ENCODE results near the gene LATS2.

Gene LATS2

DNA sequence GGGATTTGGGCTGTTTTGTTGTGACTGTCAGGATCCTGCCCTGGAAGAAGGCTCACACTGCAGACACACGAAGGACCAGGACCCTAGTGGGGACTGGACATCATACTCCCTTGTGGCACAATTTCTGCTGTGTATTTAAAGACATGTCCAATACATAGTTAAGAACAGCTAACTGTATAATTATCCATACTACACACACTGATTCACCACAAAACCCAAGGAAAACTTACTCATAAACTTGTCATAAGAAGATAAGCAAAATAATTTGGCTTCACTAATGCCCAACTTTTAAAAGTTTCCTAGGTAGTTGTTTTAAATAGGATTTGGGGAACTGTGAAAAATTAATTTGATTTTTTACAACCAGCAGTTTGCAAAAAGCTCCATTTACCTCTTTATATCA, 46.1 kb downstream of the LATS2 start:
- DNase-seq (ENCODE audit: low read depth): no peak

DNA sequence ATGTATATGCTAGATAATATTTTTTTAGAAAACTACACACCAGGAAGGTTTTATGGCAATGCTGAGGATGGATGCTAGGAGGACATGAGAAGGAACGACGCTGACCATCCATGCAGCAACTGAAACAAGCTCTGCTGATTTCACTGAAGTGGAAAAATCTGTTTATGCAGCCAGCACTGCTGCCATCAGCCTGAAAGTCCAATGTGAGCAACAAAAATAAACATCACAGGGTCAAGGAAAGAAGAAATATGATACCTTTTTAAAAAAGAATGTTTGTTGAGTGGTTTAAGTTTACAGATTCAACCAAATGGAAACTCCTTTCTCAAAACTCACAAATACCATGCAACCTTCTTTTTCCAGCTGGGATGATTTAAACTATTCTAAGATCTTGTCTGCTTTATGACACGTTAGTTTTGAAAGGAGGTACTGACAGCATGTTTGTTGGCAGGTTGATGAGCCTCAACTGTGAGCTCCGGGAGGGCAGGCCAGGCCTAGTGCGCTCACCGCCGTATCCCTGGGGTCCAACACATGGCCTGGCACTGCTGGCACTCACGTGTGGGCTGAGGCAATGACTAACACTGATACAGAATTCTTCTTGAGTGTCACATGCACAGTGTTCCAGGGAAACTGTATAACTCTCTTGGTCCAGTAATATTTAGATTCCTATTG, 46.8 kb downstream of the LATS2 start:
- no peak for DNase-seq (ENCODE audit: low read depth)

DNA sequence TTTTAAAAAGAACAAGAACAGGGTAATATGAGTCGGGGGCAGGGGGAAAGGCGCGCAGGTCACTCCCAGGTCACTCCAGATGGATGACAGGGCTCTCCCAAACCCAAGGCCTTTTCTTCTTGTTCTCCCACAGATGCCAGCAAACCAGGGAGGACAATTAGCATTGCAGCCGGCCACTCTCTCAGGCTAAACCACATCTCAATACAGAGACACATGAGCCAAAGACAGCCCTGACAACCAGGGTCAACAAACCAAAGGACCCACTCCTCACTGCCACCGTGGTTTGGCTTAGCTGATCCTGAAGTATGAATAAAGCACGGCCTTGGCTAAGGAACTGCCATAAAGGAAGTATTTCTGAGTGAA, 47.3 kb downstream of the LATS2 start:
- no peak for DNase-seq (ENCODE audit: low read depth)

DNA sequence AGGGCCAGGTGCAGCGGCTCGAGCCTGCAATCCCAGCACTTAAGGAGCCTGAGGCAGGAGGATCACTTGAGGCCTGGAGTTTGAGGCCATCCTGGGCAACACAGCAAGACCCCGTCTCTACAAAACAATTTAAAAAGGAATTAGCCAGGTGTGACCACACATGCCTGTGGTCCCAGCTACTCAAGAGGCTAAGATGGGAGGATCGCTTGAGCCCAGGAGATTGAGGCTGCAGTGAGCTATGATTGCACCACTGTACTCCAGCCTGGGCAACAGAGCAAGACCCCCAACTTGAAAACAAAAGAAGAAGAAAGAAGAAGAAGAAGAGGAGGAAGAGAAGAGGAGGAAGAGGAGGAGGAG, 47.7 kb downstream of the LATS2 start:
- DNase-seq (ENCODE audit: low read depth): no peak

DNA sequence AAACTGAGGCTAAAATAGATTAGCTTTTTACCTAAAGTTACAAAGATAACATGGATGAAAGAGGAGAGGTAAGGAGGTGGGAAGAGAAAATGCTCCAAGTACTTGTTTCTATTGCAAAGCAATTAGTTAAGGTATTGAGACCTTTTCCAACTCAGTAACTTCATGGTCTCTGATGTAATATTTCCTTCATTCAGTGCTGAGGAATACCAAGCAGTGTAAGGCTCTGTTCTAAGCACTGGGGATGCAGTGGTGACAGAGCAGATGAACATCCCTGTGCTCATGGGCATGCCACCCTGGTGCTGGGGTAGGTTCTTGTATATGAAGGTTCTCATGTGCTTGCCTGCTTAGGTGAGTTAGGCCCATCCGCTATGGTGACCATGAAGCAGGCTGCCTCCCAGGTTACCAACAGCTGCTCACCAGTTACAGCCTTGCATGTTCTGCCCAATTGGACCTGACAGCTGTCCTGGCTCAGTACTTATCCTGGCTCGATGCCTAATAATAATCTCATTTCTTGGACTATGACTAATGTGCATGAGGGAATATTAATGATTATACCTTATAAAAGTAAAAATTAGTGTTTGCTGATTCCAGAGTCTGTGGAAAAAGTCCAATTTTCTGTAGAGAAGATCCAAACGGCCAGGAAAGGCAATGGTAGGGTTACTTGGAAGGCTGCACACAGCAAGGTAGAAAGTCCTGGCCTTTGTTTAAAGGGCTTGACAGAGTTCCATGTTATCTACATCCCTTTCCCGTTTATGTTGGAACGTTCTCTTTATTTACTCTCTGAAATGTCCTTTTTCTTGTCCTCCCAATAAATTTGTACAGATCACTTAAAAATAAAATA, 48.3 kb downstream of the LATS2 start:
- no peak for DNase-seq (ENCODE audit: low read depth)

DNA sequence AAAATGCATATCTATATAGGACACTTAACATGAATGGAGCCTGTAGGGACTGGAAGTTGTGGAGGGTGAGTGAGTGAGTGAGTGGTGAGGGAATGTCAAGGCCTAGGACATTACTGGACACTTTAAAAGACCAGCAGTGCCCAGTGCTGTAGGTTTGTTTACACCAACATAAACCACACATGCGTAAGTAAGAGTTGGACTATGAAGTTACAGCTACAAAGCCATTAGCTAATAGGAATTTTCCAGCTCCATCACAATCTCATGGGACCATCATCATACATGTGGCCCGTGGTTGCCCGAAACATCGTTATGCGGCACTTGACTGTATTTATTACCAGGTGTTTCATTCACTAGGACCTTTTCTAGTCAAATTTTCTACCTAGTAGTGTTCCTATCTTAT, 49.2 kb downstream of the LATS2 start:
- no peak for DNase-seq (ENCODE audit: low read depth)

DNA sequence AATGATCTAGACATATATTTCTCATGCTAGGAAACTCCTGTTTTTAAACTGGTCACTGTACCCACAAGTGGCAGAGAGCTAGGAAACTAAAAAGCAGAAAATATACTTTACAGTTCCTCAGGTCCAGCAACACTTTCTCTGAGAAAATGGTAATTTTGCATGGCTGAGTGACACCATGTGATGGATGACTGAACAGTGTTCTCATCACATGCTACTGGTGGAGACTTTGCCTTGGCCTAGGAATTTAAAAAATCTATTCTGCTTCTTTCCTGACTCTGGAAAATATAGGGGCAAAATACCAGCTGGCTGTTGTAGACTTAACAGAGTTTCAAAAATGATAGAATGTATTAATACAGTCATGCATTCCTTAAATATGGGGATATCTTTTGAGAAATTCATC, 50.0 kb downstream of the LATS2 start:
- DNase-seq (ENCODE audit: low read depth): no peak

DNA sequence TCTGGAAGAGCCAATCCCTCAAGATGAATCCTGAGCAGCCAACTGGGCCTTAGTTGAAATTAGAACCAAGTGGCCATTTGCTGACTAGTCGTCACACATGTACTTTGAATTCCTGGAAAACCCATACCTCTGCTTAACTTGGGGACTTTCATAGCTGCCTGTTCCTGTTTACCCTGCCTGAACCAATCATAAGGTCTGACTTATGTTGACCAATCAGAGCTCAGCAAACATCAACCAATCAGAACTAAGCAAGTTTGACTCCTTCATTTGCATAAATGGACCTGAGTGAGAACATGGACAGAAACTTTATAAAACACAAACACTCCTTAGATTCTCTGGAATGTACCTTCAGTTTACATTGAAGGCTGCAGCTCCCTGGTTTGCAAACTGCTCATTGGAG, 50.8 kb downstream of the LATS2 start:
- DNase-seq (ENCODE audit: low read depth): no peak

DNA sequence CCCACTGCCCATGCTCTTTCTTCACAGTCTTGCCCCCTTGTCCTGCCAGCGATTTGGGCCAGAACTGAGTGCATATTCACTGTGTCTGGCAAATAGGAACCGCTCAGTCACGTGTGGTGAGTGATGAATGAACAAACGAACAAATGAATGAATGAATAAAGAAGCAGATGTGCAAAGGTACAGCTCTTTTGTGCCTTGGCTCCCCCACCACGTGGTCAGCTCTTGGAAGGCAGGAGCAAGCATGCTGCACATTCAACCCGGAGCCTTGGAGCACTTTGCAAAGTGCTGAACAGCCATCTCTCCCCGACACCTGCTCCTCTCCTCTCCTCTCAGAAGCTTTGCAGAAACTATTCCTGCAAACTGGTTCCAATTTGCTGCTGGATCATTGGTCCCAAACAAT, 52.4 kb downstream of the LATS2 start:
- no peak for DNase-seq (ENCODE audit: low read depth)

DNA sequence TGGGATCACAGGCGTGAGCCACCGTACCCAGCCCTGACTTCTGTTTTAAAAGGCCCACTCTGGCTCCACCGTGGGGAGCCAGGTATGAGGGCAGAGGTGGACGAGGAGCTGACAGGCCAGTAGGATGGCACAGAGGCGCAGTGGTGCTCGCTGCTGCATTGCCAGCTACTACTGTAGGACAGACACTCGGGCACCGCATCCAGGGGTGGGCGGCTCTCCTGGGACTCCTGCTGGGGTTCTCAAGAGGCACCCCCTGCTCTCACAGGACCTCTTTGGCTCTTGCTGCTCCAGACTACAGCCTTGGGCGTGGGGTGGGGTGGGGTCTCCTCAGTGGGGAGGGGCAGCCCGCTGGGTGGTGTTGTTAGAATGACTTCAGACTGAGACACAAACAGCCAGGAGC, 53.4 kb downstream of the LATS2 start:
- no peak for DNase-seq (ENCODE audit: low read depth)

DNA sequence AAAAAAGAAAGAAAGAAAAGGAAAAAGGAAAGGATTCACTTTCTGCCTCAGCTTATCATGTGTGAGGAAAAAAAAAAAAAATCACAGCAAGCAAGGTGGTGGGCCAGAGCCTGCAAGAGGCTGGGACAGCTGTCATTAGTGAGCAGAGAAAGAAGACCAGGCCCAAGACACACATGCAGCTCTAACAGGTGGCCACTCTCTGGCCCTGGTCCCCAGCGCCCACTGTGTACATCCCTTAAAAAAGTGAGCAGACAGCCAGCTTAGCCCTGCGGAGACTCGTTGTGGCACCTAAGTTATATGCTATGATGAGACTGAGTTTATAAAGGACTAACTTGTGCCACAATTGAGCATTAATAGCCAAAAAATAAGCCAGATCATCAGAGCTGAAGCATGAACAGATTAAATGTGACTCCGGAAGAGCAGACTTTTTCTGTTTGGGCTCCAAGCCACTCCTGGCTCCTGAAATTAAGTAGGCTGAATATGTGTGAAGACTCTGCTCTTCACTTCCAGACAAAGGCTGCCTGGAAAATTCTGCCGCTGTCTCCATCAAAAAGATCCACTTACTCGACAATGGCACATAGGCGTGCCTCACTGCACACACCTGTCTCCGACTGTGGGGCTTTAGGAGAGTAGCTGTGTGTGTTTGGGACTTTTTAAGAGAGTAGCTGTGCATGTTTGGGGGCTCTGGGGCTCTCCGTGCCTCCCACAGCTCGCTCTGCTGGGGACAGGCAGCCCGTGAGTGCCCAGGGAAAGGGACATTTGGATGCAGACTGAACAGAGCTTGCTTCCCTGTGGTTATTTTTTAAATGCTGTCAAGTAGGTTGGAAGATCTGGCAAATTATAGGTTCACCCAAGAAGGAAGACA, 55.0 kb downstream of the LATS2 start:
- DNase-seq (ENCODE audit: low read depth): no peak

DNA sequence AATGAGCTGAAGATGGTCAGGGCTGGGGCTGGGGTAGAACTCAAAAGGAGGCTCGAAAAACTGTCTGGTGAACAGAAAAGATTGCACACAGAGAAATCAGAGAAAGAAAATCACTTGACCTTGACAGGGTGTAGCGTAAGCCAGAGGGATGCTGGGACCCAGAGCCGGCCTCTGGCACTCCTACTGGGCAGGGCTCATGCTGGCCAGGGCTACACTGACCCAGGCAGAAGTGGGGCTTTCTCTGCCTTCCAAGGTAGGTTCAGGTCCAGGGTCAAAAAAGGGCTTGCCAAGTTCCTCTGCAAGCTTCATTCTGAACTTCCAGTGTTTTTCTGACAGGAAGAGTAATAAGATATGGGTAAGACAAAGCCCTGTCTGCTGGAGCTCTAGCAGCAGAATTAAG, 56.2 kb downstream of the LATS2 start:
- DNase-seq (ENCODE audit: low read depth): no peak

DNA sequence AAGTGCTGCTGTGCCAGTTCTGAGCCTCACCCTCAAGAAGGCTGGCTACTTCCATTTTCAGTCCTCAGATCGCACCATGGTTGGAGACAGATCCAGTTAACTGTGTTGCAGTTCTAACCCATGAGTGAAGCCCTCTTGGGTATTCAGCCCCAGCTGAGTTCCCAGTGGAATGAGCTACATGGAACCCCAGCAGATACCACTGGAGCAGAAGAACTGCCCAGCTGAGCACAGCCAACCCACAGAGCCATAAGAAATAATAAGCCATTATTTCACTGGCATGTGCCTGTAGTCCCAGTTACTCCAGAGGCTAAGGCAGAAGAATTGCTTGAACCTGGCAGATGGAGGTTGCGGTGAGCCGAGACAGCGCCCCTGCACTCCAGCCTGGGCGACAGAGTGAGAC, 59.9 kb downstream of the LATS2 start:
- no peak for DNase-seq (ENCODE audit: low read depth)

DNA sequence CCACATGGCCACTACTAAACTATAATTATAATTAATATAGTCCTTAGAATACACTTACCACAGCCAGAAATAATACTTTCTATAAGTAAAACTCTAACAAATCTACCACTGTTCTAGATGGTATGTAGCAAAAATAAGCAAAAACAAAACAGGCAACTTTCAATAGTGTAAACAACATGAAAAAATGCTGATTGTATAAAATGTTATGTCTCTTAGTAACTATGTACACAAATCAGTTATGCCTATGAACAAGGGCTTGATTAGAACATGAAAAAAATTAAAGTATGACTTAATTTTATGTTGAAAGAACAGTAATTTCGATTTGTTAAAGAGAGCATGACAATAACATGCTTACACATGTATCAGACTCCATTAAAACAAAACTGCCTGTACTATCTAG, 60.7 kb downstream of the LATS2 start:
- DNase-seq (ENCODE audit: low read depth): no peak

DNA sequence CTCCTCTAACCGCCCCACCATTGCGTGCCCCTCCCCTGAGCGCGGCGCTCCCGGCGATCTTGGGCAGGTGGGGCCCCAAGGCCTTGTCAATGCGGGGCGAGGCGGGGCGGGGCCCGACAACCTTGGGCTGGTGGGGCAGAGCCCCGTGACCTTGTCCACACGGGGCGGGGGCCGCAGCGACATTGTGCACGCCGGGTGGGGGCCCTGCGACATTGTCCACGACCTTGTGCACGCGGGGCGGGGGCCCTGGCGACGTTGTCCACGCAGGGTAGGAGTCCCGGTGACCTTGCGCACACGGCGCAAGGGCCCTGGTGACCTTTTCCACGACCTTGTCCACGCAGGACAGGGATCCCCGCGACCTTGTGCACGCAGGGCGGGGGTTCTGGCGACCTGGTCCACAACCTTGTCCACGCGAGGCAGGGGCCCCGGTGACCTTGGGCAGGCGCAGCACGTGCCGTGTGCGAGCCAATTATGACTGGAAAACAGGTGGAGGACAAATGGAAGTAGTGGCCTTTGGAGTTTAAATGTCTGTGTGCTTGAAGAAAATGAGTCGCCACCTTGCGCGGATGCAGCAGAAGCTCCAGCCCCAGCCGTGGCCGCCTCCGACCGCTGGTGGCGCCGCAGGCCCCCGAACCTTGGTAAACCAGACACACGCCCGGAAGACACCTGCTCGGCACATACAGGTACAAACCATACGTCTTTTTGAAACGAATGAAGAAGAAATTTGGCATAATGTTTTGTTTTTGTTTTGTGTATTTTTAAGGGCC, 62.6 kb downstream of the LATS2 start:
- DNase-seq (ENCODE audit: low read depth): no peak

DNA sequence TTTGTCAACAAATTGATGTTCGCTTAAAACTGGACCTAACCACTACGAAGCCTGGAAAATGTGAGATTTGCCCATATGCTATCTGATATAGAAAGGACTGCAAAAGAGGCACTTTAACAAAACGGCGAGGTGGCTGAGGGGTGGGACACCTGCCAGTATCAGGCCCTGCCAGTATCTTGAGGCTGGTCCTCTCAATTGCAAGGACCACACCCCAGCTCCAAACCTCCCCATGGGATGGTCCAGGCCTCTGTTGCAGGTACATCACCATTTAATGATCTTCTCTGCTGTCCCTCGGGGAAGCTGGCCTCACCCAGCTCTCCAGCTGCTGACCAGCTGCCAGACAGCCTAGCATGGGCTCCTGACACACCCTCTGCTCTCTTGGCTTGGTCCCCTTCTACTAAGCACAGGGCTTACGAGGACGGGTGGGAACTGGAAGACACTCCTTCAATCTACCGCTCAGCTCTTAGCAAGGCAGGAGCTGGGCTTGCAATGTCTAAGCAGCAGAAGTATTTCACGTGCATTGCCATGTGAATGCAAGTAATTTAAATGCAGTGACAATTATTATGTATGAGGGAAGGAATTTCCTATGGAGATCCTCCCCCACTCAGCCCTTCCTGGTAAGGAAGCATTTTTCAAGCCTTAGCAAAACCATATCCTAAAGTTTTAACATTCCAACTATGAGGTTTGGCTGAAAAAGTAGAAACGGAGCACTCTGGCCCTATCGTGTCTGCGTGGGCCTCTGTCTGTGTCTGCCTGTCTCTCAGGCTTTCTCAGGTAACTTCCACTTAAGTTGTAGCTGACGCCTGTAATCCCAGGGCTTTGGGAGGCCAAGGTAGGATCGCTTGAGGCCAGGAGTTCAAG, 63.9 kb downstream of the LATS2 start:
- no peak for DNase-seq (ENCODE audit: low read depth)

DNA sequence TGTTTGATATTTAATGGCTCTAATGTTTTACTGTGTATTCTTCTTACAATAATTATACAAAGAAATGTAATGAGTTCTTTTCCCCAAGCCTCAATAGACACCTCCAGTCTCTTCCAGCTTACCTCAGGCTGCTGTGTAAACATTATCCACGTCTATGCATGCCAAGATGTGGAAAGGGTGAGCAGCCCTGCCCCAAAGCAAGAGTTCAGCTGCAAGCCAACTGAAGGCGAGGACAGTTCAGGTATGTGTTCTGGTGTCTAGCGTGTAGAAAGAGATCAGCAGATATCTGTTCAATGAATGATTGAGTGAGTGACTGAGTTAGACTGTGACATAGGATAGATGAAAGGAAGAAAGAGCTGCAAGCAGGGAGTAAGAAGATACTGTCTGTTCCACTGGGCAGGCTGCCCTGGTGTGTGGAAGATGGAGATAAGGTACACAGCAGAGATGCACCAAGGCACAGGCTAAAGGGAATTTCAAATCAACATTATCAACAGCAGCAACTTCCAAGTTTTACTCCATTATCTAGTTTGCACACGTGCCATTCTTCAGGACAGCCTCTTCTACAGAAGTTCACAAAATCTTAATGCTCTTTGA, 66.0 kb downstream of the LATS2 start:
- DNase-seq (ENCODE audit: low read depth): no peak

DNA sequence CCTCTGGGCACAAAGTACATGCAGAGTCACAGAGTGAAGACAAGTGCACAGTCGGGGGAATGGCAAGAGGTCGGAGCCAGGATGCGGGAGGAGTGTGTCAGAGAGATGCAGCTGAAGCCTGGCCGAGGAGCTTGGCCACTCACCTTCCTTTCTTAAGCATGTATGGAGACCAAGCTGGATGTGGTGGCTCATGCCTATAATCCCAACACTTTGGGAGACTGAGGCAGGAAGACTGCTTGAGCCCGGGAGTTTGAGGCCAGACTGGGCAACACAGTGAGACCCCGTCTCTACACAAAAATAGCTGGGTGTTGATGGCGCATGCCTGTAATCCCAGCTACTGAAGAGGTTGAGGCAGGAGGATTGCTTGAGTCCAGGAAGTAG, 67.0 kb downstream of the LATS2 start:
- no peak for DNase-seq (ENCODE audit: low read depth)

DNA sequence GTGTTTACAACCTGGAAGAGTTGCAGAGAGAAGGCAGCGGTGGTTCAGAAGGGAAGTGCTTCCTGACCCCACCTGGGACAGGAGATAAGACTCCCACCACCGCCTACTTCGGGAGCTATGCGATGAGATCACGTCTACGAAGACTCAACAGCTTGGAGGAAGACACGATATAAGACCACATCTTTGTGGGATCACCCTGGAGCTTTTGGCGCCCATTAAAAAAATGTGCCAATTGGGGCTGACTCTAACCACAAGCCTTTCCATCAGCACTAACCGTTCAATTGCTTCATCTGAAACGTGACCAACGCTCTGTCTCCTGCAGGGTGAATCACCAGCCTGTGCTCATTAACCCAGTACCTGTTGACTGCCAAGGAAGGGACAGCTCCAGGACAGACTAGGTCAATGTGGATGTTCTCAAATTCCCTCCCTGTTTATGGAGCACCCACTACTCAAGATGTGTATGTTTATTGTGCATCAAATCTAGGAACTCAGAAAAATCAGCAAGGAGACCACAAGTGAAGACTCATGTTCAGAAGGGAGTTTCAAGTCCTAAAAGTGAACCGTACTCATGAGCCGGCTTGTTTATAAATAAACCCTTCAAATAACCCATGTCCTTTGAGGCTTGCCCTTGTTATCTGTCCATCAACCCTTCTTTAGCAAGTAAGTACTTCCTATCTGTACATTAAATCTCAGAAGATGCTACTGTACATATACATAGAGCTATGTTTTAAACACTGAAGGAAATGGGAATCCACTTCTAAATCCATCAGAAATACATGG, 67.5 kb downstream of the LATS2 start:
- DNase-seq (ENCODE audit: low read depth): no peak

DNA sequence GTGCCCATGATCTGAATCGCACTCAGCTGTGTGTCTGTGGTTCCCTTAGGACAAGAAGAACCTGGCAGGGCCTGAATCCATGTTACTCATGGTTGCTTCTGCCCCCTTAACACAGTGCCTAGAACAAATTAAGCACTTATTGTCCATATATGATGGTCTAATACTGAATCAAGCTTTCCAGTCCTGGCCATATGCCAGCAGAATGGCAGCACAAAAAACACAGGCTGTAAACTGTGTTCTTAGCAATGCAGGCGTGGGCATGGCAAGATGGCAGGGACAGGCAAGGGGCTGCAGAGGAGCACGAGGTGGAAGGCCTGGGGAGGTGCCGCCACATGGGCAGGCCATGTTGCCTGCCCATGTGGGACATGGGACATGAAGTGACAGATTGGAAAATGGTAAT, 68.2 kb downstream of the LATS2 start:
- DNase-seq (ENCODE audit: low read depth): no peak

Data from T follicular helper cell (primary cell).